Small intestine (tissue), 7 donors: ENCODE measurements around the gene PITPNC1. TPM values are rescaled to one million over a fixed set of nuclear protein-coding genes. Genes with fewer than 3 reads are reported as not detected.

Experiments
- DNase-seq, 2 donors: peaks; one replicate each; pipeline versions ENCODE4 v3.0.0 to v3.0.0-alpha.2; 2013
- FAIRE-seq: peaks from 2 replicates; lab custom pipeline; 2012; peaks lifted over from hg19 to GRCh38; lab: Jason Lieb, UNC
- H3K27ac ChIP-seq, 3 donors: one replicate each; pipeline ENCODE4 v1.5.1; 2013; ENCODE audit warnings: low read length in 2 of 3, mild to moderate bottlenecking in 2 of 3, control low read depth in 1 of 3, inconsistent platforms in 1 of 3, low read depth in 1 of 3, moderate library complexity in 1 of 3
- H3K27me3 ChIP-seq, 3 donors: one replicate each; pipeline ENCODE4 v1.6.1; 2013; ENCODE audit warnings: low read length in 3 of 3, inconsistent platforms in 1 of 3; ENCODE audit not compliant: control insufficient read depth in 3 of 3, insufficient read depth in 3 of 3
- H3K36me3 ChIP-seq, 3 donors: one replicate each; pipeline ENCODE4 v1.6.1; 2013; ENCODE audit warnings: low read length in 3 of 3, inconsistent platforms in 1 of 3, low read depth in 1 of 3, mild to moderate bottlenecking in 1 of 3, moderate library complexity in 1 of 3; ENCODE audit not compliant: control insufficient read depth in 3 of 3, insufficient read depth in 2 of 3
- H3K4me1 ChIP-seq, 3 donors: one replicate each; pipeline ENCODE4 v1.6.1; 2013; ENCODE audit warnings: low read length in 2 of 3, inconsistent platforms in 1 of 3, low read depth in 1 of 3, mild to moderate bottlenecking in 1 of 3, moderate library complexity in 1 of 3; ENCODE audit not compliant: control insufficient read depth in 3 of 3, insufficient read depth in 2 of 3
- H3K4me3 ChIP-seq, 3 donors: one replicate each; pipeline ENCODE4 v1.5.1; 2013; ENCODE audit warnings: low read length in 3 of 3, control low read depth in 1 of 3, inconsistent platforms in 1 of 3, low read depth in 1 of 3, mild to moderate bottlenecking in 1 of 3, moderate library complexity in 1 of 3
- H3K9me3 ChIP-seq, 2 donors: one replicate each; pipeline ENCODE4 v1.6.1; 2013; ENCODE audit warnings: low read depth in 1 of 2, low read length in 1 of 2; ENCODE audit not compliant: control insufficient read depth in 2 of 2, insufficient read depth in 1 of 2
- WGBS, 3 donors: extraction: QIAGEN DNeasy Blood & Tissue Kit; methylation state at CpG; one replicate each; pipeline ENCODE4 v1.1.7; 2013; 5-methylcytosine and 5-hydroxymethylcytosine counted together
- polyA plus RNA-seq, 4 donors: library from polyadenylated mRNA; stranded (reverse) in 3 of 4; unstranded in 1 of 4; fragments of 200-250 nt in 3 of 4; fragments of 120-200 nt in 1 of 4; gene quantifications; one replicate each; pipeline versions ENCODE4 v1.2.1 to v1.2.3, GENCODE V29; 2013
- donor health status: healthy with polysubstance abuse.
- donor health status: control.
- donor health status: control.
- donor health status: Bipolar disorder and iron deficiency.
- donor health status: healthy.

Gene PITPNC1
- polyA plus RNA-seq, 4 donors = 0.67 to 11.7 (median 3.4) TPM

DNA sequence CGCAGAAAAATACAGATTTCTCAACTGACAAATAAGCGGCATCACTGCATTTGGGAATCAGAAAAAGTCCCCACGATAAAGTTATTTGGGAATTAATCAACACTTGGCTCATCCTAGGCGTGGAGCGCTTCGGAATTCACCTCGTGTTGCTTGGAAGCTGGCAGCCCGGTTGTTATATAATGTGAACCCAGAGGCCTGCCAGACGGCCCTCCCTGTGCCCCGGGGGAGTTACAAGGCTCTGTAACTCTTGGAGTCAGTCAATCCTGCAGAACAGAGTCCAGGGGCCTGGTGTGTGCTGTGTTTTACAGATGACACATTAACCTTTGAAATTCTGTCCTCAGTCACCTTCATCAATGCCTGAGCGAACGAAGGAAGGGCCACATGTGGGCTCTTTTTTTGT, 111.1 kb downstream of the PITPNC1 start:
- H3K9me3 ChIP-seq = no peaks in the 10 kb centered on the region
- DNase-seq (no peak), FAIRE-seq (no peak)
- H3K4me3 ChIP-seq = no peak overlapping the region
- H3K27ac ChIP-seq = no peak overlapping the region
- peaks cover 0 to 11% (median 0%) of the 10 kb centered on the region in 3 donors for H3K4me1 ChIP-seq
- no peaks in the 10 kb centered on the region for H3K27me3 ChIP-seq
- 70 to 84% (median 74%) methylated on average over 12 of the region's 12 CpGs for WGBS, 3 donors
- H3K36me3 ChIP-seq = no peaks in the 10 kb centered on the region

DNA sequence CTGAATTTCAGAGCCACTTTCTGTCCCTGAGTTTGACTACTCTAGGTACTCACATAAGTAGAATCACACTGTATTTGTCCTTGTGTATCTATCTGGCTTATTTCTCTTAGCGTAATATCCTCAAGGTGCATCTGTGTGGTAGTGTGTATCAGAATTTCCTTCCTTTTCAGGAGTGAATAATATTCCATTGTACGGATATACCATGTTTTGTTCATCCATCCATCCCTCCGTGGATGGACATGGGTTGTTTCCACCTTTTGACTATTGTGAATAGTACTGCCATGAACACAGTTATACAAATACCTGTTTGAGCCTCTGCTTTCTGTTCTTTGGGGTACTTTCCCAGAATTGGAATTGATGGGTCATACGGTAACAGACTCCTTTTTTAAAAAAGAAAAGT, 111.7 kb downstream of the PITPNC1 start:
- Histone ChIP-seq H3K4me1 (peaks cover 0 to 16% (median 0%) of the 10 kb centered on the region in 3 donors), H3K27me3 (no peaks in the 10 kb centered on the region), H3K9me3 (no peaks in the 10 kb centered on the region), H3K4me3 (no peak overlapping the region), H3K27ac (no peak overlapping the region), H3K36me3 (no peaks in the 10 kb centered on the region)
- WGBS, 3 donors = 97 to 98% (median 97%) methylated on average over 4 of the region's 4 CpGs
- DNase-seq (no peak), FAIRE-seq (no peak)

DNA sequence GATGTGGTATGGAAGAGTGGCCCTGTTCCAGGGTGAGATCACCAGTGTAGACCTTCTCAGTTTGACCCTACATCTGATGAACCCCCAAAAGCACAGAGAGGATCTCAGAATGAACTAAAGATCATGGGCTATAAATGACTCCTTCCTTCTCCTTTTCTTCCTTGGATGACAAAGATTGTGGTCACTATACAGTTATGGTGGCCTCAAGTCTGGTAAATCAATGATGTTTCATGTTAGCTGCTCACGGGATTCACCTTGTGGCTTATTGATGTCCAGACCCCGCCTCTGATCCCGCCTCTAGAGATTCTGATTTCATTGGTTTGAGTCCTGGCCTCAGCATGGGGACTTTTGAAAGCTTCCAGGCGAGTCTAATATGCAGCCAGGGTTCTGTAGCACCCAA, 112.2 kb downstream of the PITPNC1 start:
- Histone ChIP-seq H3K4me1 (peaks cover 0 to 16% (median 0%) of the 10 kb centered on the region in 3 donors), H3K27me3 (no peaks in the 10 kb centered on the region), H3K27ac (no peak overlapping the region), H3K9me3 (no peaks in the 10 kb centered on the region), H3K36me3 (no peaks in the 10 kb centered on the region), H3K4me3 (no peak overlapping the region)
- FAIRE-seq (no peak), DNase-seq (no peak)
- 88 to 94% (median 92%) methylated on average over 4 of the region's 4 CpGs for WGBS, 3 donors

DNA sequence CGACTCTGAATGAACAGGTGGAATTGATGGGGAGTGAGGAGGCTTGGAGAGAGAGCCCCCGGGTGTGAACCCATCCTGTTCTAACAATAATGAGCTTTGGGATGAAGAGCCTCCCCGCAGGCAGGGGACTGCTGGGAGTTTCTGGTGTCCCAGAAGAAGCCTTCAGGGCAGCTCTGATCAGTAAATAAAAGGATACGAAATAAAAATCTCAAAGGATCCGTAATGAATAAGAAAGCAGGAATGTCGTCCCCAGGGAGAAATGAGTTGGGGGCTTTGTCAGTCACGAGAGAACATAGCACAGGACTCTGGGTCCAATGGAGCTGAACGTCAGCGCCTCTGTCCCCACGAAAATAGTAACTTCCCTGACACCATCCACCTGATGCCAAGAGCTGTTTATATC, 113.4 kb downstream of the PITPNC1 start:
- 63 to 82% (median 69%) methylated on average over 10 of the region's 10 CpGs for WGBS, 3 donors
- no peaks in the 10 kb centered on the region for H3K36me3 ChIP-seq
- FAIRE-seq (no peak), DNase-seq (no peak)
- peaks cover 0 to 16% (median 0%) of the 10 kb centered on the region in 3 donors for H3K4me1 ChIP-seq
- no peaks in the 10 kb centered on the region for H3K9me3 ChIP-seq
- no peak overlapping the region for H3K4me3 ChIP-seq
- H3K27me3 ChIP-seq = no peaks in the 10 kb centered on the region
- peak overlapping the region in 1 of 3 donors; percentile 8 for H3K27ac ChIP-seq

DNA sequence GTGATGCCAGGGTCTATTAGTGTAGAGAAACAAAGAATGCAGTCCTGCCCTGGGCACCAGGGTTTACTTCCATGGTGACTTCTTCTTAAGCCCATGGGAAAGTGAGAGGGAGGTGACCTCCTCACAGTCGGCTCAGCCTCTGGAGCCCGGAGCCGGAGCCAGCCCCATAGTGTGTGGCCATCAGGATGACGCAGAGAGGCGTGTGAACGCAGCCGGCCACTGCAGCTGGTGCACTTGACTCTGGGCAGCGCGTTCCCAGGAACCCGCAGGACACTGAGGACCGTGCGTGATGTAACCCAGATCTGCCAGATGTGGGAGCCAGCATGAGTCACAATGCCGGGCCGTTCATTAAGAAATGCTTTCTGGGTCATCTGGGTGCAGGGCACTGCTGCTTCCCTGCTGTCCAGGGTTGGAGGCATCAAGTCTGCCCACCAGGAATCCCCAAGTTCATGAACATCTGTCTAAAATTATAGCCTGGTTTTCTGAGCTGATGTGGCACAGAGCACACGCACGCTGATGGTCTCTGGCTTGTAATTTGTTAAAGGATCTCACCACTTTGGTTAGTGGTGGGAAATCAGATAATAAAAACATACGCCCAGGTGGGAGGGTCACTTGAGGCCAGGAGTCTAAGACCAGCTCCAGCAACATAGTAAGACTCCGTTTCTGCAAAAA, 114.1 kb downstream of the PITPNC1 start:
- Histone ChIP-seq H3K4me3 (no peak overlapping the region), H3K9me3 (no peaks in the 10 kb centered on the region), H3K27ac (peak overlapping the region in 1 of 3 donors; percentile 64), H3K27me3 (no peaks in the 10 kb centered on the region), H3K36me3 (no peaks in the 10 kb centered on the region), H3K4me1 (peaks cover 0 to 16% (median 0%) of the 10 kb centered on the region in 3 donors)
- 50 to 61% (median 56%) methylated on average over 18 of the region's 18 CpGs for WGBS, 3 donors
- peak in 1 of 2 donors; percentile 51 for DNase-seq
- no peak for FAIRE-seq

DNA sequence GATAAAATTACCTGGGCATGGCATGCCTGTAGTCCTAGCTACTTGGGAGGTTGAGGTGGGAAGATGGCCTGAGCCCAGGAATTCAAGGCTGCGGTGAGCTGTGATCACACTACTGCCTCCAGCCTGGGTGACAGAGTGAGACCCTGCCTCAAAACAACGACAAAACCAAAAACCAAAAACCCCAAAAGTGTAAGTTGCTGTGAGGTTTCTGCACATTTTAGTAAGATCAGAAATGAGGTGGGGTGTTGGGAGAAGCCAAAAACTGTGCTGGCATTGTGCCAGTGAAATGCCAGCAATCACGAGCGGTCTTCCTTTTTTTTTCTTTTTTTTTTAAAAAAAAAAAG, 114.6 kb downstream of the PITPNC1 start:
- Histone ChIP-seq H3K36me3 (no peaks in the 10 kb centered on the region), H3K27ac (peak overlapping the region in 1 of 3 donors; percentile 64), H3K4me3 (no peak overlapping the region), H3K27me3 (no peaks in the 10 kb centered on the region), H3K4me1 (peaks cover 0 to 16% (median 0%) of the 10 kb centered on the region in 3 donors), H3K9me3 (no peaks in the 10 kb centered on the region)
- no peak for FAIRE-seq
- 58 to 66% (median 60%) methylated on average over 4 of the region's 4 CpGs for WGBS, 3 donors
- DNase-seq = no peak

DNA sequence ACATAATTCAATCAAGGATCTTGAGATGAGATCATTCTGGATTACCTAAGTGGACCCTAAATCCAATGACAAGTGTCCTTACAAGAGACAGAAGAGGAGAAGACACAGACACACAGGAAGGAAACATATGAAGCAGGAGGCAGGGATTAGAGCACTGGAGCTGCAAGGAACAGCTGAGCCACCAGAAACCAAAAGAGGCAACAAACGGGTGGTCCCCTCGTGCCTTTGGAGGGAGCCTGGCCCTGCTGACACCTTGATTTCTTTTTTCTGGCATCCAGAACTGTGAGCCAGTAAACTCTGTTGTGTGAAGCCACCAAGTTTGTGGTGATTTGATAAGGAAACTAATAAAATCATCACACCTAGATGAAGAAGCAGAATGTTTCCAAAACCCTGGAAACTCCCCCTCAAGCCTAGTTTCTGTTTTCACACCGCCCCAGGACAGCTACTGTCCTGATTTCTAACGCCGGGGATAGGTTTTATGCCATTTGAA, 115.2 kb downstream of the PITPNC1 start:
- DNase-seq (no peak), FAIRE-seq (no peak)
- H3K4me3 ChIP-seq = no peak overlapping the region
- peaks cover 0 to 16% (median 0%) of the 10 kb centered on the region in 3 donors for H3K4me1 ChIP-seq
- 50 to 63% (median 57%) methylated on average over 5 of the region's 5 CpGs for WGBS, 3 donors
- peak overlapping the region in 1 of 3 donors; percentile 0 for H3K27ac ChIP-seq
- no peaks in the 10 kb centered on the region for H3K27me3 ChIP-seq
- no peaks in the 10 kb centered on the region for H3K36me3 ChIP-seq
- no peaks in the 10 kb centered on the region for H3K9me3 ChIP-seq

DNA sequence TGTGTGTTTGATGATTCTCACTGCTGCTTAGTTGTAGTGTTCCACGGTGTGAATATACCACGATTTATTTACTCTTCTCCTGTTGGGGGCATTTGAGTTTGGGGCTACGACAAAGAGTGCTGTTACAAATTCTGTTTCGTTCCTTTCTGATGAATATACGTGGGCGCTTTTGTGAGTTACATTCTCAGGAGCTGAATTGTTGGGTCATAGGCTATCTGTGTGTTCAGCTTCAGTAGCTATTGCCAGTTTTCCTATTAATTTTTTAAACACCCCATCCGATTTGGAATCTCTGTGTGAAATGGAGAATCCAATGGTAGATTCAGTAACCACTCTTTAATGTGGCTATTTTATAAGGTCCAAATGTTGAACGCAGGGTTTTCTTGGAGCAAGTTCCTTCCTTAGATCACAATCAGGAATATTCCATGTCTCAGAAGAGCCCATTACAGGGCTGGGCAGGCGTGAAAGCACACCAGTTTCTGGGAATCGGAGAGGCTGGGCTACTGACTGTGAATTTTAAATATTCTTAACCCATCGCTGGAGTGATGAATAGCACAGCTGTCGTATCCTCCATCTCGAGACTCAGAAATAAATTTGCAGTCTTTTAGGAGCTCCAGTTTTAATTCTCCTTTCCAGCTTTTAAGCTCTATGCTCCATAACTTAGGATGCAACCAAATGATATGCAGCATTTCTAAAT, 115.9 kb downstream of the PITPNC1 start:
- no peak for FAIRE-seq
- WGBS, 3 donors = 74 to 77% (median 75%) methylated on average over 13 of the region's 13 CpGs
- no peak for DNase-seq
- peaks cover 0 to 16% (median 0%) of the 10 kb centered on the region in 3 donors for H3K4me1 ChIP-seq
- H3K36me3 ChIP-seq = no peaks in the 10 kb centered on the region
- H3K27me3 ChIP-seq = no peaks in the 10 kb centered on the region
- no peaks in the 10 kb centered on the region for H3K9me3 ChIP-seq
- H3K4me3 ChIP-seq = no peak overlapping the region
- H3K27ac ChIP-seq = no peak overlapping the region
